ENCODE results near the gene CDC25B. TPM values are rescaled to one million over a fixed set of nuclear protein-coding genes. Genes with fewer than 3 reads are reported as not detected.

The CDC25B gene
- total RNA-seq (2014; rRNA removed; shearing (Covaris generic)) = 63.0 and 65.5 TPM in 2 replicates

DNA sequence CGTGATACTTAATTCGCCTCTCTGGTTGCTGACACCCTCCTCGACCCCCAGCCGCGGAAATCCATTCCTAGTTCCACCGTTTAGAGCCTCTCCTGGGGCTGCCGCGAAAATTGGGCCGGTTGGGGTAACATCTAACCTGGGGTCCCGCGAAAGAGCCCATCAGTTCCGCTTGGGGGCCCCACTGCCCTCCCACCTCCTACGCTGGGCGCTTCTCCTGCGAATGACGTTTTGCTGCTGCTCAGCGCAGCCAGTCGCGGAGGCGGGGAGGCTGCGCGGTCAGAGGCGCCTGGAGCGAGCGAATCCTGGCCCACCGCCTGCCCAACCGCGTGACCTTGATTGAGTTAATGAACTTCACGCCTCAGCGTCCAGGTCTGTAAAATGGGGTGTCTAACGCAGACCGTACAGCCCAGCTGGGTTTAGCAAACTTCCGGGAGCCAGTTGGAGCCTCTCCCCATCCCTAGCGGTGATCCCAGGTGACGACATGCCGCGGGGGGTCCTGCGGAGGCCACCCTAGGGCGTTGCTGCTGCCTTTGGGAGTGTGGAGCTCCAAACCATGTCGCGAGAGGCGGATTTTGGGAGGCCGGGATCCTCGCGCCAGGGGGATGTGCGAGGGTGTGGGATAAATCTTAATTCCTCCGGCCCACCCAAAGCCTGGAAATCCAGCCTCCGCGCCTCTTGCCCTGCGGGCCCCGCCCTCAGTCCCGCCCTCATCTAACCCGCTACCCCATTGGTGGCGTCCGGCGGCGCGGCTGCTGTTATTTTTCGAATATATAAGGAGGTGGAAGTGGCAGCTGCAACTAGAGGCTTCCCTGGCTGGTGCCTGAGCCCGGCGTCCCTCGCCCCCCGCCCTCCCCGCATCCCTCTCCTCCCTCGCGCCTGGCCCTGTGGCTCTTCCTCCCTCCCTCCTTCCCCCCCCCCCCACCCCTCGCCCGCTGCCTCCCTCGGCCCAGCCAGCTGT, at the start of gene CDC25B:
Gene CDC25B (plus strand): TSS at position 800 of the 958 bp plus-strand sequence. CDS start 222 bp downstream, outside the sequence.
- DNase-seq (ENCODE audit: low spot score) = peak; percentile 93

DNA sequence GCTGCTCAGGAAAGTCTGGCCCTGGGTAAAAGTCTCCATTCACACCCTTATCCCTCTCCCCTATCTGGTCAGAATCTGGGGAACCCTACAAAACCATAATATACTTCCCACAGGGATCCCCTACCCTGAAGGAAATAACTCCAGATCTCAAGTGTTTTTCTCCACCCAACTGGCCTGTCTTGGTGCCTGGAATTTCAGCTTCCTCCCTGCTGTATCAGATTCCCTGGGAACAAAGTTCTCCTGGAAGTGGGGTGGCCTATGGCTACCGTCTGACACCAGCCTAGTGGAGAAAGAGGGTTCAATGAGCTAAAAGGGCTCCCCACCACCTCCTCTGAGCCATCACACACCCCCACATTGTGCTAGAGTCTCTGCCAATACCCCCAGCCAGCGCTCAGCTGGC, 48.6 kb upstream of the CDC25B start:
- DNase-seq (ENCODE audit: low spot score) = no peak

DNA sequence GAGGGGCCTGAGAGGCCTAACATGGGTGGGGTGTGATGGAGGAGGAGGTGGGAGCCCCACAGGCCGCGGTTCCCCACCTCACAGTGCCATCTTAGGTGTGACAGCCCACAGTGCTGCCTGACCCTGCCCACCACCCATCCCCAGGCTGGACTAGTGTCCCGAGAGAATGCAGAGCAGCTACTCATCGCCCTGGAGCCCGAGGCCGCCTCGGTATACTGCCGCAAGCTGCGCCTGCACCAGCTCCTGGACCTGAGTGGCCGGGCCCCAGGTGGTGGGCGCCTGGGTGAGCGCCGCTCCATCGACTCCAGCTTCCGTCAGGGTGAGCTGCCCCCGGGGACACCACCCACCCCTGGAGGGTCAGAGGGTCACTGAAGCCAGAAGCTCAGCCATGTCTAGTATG, 48.0 kb upstream of the CDC25B start:
- DNase-seq (ENCODE audit: low spot score) = no peak

DNA sequence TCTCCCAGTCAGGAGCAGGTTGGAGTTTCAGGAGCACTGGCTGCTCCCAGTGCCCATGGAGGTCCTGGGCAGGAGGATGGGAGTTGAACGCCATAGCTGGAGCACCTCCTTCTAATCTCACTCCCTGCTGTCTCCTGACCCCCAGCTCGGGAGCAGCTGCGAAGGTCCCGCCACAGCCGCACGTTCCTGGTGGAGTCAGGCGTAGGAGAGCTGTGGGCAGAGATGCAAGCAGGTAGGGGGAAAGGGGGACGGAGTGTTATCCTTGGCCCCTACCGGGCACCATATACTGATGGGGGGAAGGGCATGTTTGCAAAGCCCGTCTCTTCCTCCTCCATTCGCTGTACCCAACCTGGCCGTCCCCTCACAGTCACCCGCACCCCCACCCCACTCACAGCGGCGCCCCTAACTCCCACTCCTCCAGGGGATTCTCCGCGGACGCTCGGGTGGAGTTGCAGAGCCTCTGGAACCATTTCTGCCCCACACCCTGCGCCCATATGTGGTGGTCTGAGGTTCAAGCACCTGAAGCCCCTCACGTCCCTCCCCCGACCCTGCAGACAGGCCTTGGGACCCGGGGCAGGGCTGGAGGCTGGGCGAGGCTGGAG, 46.9 kb upstream of the CDC25B start:
- no peak for DNase-seq (ENCODE audit: low spot score)

DNA sequence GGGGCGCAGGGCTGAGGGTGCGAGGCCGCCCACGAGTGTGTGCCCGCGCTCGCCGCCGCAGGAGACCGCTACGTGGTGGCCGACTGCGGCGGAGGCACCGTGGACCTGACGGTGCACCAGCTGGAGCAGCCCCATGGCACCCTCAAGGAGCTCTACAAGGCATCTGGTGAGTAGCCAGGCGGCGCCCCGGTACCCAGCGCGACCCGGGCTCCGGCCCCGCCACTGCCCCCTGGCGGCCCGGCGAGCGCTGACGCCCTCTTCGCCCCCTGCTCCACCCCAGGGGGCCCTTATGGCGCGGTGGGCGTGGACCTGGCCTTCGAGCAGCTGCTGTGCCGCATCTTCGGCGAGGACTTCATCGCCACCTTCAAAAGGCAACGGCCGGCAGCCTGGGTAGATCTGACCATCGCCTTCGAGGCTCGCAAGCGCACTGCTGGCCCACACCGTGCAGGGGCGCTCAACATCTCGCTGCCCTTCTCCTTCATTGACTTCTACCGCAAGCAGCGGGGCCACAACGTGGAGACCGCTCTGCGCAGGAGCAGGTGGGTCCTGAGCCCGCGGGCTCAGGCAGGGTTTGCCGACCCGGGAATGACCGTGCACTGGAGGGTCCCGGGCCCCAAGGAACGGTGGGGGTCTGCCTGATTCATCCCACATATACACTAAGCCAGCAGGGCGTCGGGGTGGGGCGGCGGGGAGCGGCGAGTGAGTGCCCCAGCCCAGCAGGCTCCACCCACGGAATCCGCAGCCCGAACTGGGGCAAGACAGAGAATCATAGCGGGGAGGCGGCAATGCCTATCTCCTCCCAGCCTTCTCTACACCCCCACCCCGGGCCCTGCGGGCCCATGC, 46.2 kb upstream of the CDC25B start:
- DNase-seq (ENCODE audit: low spot score) = no peak

DNA sequence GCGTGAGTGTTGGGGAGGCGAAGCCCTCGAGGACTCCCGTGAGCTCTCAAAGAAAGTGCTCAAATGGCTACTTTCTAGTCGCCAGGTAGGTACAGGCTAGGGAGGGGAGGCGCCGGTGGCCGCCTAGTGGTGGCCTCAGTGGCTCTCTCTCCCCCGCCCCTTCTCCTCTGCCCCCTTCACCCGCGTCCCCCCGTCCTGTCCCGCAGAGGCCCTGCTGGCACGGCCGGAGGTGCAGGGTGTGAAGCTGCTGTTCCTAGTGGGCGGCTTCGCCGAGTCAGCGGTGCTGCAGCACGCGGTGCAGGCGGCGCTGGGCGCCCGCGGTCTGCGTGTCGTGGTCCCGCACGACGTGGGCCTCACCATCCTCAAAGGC, 44.8 kb upstream of the CDC25B start:
- no peak for DNase-seq (ENCODE audit: low spot score)

DNA sequence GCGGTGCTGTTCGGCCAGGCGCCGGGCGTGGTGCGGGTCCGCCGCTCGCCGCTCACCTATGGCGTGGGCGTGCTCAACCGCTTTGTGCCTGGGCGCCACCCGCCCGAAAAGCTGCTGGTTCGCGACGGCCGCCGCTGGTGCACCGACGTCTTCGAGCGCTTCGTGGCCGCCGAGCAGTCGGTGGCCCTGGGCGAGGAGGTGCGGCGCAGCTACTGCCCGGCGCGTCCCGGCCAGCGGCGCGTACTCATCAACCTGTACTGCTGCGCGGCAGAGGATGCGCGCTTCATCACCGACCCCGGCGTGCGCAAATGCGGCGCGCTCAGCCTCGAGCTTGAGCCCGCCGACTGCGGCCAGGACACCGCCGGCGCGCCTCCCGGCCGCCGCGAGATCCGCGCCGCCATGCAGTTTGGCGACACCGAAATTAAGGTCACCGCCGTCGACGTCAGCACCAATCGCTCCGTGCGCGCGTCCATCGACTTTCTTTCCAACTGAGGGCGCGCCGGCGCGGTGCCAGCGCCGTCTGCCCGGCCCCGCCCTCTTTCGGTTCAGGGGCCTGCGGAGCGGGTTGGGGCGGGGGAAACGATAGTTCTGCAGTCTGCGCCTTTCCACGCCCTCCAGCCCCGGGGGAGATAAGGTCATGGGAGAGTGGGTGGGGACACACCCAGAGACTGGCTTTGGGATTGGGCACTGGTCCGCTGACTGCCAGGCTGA, 44.3 kb upstream of the CDC25B start:
- no peak for DNase-seq (ENCODE audit: low spot score)

DNA sequence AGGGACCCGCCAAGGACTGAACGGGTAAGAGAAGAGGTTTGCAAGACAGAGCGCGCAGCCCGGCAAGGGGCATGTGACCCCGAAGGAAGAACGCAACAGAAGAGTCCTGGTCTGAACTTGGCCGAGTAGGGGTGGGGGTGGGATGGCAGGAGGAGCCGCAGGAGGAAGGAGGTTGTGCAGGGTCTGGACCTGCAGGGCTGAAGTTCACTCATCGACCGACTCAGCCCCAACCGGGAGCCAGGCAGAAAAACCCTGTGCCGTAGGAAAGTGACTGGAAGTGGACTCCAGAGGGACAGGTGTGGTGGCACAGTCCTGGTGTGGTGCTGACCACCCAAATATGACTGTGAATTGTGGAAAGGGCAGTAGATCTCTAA, 43.7 kb upstream of the CDC25B start:
- DNase-seq (ENCODE audit: low spot score) = no peak

DNA sequence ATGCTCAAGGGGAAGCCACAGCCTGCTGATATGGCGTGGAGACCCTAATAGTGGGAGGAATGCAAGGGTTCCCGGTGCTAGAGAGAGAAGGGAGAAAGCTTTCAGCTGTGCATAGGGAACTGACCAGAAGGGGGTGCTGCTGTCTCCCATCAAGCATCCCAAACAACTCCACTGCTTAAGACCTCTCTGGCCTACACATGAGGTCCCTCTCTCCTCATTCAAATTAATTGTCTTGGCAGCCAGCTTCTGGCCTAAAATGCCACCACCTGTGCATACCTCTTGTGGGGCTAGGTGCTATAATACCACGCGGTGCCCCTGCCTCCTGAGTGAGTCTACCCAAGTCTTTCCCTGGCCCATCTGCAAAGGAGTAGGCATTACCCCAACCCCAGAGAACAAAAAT, 43.0 kb upstream of the CDC25B start:
- DNase-seq (ENCODE audit: low spot score) = peak; percentile 55

DNA sequence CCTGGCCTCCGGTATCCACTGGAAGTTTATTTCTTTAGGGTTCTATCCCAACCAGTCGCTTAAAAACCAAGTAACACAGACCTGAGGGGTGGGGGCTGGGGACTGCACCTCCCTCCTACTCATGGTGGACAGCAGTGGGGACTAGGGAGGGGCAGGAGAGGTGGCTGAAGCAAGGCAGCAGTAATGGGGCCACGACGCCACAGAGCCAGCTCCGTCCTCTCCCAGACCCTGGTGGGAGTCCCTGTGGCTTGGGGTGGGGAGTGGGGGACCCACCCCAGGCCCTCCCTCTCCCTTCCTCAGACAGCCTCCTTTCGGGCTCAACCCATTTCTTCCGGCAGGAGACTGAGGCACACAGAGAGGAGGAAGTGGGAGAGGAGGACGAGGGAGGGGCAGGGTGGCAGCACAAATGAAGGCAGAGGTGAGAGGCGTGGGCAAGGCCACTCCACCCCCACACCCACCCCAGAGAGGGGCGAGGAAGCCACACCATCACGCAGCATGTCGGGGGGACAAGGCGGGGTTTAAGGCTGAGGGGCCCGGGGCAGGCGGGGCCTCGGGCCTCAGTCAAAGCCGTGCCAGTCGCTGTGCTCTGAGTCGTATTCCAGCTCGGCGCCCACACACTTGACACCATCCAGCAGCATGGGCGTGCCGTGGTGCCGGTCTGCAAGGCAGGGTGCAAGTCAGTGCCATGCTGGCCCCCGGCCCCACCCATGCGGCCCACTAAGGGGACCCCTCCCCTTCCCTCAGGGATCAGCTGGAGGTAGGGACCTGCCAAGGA, 42.4 kb upstream of the CDC25B start:
- no peak for DNase-seq (ENCODE audit: low spot score)

DNA sequence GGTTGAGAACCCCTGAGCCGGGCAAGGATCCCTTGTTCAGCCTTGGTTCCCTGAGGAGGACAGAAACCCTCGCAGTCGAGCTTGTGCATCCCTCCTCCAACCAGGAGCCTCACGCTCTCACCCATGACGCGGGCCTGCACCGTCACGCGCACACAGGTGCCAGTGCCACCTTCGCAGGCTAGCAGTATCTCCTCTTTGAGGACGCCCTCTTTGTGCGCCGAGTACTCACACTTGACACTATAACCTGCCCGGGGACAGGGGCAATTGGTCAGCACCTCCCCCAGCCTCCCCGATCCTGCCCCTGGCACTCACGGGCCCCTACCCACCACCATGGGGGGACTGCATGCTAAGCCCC, 41.9 kb upstream of the CDC25B start:
- no peak for DNase-seq (ENCODE audit: low spot score)

DNA sequence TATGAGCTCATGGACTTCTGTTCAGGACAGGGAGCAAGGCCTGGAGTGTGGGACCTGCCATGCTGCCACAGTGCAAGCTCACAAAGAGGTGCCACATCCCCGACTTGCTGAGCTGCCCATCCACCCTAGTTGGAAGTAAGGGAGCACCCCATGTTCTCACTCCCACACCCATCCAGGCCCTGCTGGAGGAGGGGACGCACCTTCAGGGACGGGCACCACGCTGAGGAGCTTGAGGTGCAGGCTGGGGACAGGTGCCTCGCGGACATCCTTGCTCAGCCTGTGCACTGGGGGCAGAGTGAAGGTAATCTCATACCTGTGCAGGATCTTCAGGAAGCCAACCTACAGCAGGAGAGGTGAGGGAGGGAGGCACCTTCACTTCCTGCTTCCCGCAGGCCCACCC, 40.8 kb upstream of the CDC25B start:
- no peak for DNase-seq (ENCODE audit: low spot score)

DNA sequence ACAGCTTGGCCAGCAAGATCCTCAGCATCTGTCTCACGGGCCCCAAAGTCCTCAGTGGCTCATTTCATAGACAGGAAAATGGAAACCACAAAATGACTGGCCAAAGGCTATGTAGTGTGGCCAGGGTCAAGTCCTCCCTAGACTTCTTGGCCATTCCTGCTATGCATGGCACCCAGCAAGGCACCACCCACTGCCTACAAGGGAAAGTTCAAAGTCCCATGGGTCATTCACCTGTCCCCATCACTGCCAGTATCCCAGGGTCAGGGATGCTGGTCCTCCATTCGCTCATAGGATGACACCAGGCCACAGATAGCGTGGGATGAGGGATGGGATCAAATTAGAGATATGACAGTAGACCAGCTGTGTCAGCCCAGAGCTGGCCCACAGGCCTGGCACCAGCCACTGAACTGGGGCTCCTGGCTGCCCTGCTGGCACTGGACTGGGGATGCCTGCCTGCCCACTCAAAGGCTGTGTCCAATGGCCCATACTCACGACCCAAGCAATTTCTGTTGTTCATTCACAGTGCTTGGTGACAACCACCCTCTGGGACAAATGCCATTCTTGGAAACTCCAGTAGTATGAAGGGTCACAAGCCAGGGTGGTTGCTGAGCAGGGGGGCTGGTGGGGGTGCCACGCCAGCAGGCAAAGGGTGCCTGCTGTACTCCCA, 40.2 kb upstream of the CDC25B start:
- no peak for DNase-seq (ENCODE audit: low spot score)

DNA sequence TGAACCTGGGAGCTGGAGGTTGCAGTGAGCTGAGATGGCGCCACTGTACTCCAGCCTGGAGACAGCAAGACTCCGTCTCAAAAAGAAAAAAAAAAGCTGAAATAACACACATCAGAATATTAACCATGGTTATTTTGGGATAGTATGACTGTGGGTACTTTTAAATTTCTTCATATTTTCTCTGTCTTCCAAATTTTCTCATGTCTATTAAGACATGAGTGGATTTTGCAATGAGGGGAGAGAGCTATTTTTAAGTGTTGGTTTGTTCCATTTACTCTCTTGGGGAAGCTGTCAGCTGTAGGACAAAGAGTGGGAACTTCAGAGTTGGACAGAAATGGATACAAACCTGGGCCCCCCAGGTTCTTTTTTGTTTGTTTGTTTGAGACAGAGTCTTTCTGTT, 38.8 kb upstream of the CDC25B start:
- no peak for DNase-seq (ENCODE audit: low spot score)

DNA sequence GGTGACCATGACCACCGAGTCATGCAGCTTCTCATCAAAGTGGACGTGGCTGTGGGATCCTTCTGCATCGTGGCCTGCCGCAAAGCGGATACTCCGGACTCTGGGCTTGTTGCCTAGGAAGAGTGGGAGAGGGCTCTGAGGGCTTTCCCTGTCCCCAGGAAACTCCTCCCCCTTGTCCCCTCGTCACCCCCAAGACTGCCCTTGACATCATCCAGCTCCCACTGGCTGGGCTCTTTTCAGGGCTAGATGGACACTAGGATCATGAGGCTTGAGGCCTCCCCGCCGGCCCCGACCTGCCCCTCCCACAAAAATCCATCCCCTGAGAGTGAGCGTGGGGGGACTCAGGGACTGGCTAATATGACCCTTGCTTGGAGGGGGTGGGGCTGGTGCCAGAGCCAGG, 37.5 kb upstream of the CDC25B start:
- no peak for DNase-seq (ENCODE audit: low spot score)

DNA sequence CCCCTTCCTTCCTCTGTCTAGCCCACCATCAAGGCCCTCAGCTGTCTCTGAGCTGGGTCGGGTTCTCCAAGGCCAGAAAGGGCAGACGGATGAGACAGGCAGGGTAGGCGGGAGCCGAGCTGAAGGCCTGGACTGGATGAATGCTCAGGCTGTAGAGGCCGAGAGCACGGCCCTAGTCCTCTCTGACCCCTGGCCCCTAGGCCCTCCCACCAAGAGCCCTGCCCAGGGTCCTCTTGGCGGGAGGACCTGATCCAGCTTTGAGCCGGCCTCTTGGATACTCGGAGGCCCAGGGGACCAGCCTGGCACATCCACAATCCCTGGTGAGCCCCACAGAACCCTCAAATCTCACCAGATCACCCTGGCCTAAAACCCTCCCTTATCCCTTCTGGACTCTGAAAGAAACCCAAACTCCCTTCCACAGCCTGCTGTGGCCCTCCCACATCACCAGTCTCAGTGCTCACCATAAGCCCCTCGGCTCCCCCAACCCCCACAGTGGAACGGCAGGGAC, 36.7 kb upstream of the CDC25B start:
- no peak for DNase-seq (ENCODE audit: low spot score)

DNA sequence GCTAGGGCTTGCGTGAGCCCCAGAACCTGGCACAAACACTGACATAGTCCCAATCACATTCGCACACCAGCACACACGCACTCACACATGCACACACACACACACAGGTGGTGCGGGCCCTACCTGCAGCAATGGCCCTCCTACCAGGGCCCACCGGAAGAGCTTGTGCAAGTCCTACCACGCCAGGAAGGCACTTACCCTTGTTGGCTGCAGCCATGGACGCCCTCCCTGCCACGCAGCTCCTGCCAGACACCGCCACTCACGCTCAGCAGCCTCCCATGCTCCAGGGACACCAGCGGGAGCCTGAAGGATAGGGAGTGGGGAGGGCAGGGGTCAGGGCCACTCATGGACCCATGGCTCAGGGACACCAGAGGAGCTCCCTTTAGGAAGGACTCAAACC, 36.2 kb upstream of the CDC25B start:
- no peak for DNase-seq (ENCODE audit: low spot score)

DNA sequence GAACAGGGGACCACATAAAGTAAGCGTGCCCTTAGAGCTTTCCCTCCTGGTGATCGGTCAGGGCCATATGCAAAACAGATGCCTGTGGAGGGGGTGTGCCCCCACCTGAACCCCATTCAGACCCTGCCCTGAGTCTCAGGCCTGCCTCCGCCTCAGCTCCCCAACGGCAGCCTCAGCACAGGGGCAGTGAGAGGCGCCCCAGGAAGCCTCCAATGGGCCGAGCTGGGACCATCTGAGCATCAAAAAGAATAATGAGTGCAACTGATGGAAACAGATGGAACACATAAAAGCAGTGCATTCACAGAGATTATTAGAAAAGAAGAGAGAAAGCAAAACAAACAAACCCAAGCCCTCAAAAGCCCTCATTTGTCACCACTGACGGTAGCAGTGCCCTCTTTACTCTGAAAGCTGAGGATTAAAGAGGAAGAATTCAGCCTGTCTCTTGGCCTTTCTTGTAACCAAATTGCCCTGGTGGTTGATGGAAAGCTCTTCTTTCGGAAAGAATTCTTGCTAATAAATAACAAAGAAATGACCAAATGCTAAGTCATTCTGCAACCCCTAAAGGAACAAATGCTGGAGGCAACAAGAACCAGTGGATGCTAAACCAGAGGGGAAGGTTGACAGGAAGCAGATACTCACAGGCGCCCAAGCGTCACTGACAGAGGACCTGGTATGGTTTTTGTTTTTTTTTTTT, 35.3 kb upstream of the CDC25B start:
- no peak for DNase-seq (ENCODE audit: low spot score)
